Aorta (tissue), 5 donors: Measurements from ENCODE around the gene RPS6KA2. TPM values are rescaled to one million over a fixed set of nuclear protein-coding genes. Genes with fewer than 3 reads are reported as not detected.

ENCODE experiments used
- ATAC-seq: fragments of 200-7000 bp; cut with Tn5 transposase; one replicate; pipeline ENCODE4 v1.9.1; 2022; ENCODE audit warnings: moderate library complexity; ENCODE audit not compliant: low FRiP score
- DNase-seq, 2 donors: peaks; one replicate each; pipeline ENCODE4 v3.0.0-alpha.2; 2020
- H3K27ac ChIP-seq, 2 donors: one replicate each; pipeline ENCODE4 v1.5.1; 2013; ENCODE audit warnings: low read length in 2 of 2, mild to moderate bottlenecking in 2 of 2, moderate library complexity in 2 of 2, control low read depth in 1 of 2, inconsistent platforms in 1 of 2, low read depth in 1 of 2
- H3K27me3 ChIP-seq, 2 donors: one replicate each; pipeline ENCODE4 v1.6.1; 2013; ENCODE audit warnings: control low read depth in 1 of 2, low read length in 1 of 2, mild to moderate bottlenecking in 1 of 2, moderate library complexity in 1 of 2; ENCODE audit not compliant: insufficient read depth in 2 of 2, control insufficient read depth in 1 of 2
- H3K36me3 ChIP-seq, 2 donors: one replicate each; pipeline ENCODE4 v1.6.1; 2013; ENCODE audit warnings: control low read depth in 1 of 2, low read length in 1 of 2, mild to moderate bottlenecking in 1 of 2; ENCODE audit not compliant: insufficient read depth in 2 of 2, control insufficient read depth in 1 of 2
- H3K4me1 ChIP-seq, 2 donors: one replicate each; pipeline ENCODE4 v1.6.1; 2013; ENCODE audit warnings: low read length in 2 of 2, control low read depth in 1 of 2, mild to moderate bottlenecking in 1 of 2, moderate library complexity in 1 of 2; ENCODE audit not compliant: insufficient read depth in 2 of 2, control insufficient read depth in 1 of 2
- H3K4me3 ChIP-seq, 2 donors: one replicate each; pipeline ENCODE4 v1.5.1; 2013; ENCODE audit warnings: low read length in 2 of 2, control low read depth in 1 of 2, mild to moderate bottlenecking in 1 of 2
- H3K9me3 ChIP-seq: one replicate; pipeline ENCODE4 v1.6.1; 2013; ENCODE audit warnings: mild to moderate bottlenecking, low read length; ENCODE audit not compliant: control insufficient read depth
- WGBS, 2 donors: extraction: QIAGEN DNeasy Blood & Tissue Kit; methylation state at CpG; one replicate each; pipeline ENCODE4 v1.1.7; 2013; 5-methylcytosine and 5-hydroxymethylcytosine counted together
- intact Hi-C, 2 donors: fragments of 100-400 bp; cut with DNase I; formaldehyde crosslinking; loops; one replicate each; pipeline versions ENCODE4 v1.14.2 to v1.15.0; 2022
- polyA plus RNA-seq, 2 donors: library from polyadenylated mRNA; stranded (reverse); fragments of 200-250 nt; gene quantifications; one replicate each; pipeline ENCODE4 v1.2.3, GENCODE V29; 2013
- total RNA-seq, 2 donors: library from RNA; stranded (reverse); fragmentation: NEBNext Ultra II Directional; extraction: Animal tissue kit (Norgen Biotek cat#: 25700); gene quantifications; one replicate each; pipeline ENCODE4 v1.2.1, GENCODE V29; 2021
- donor health status: healthy with polysubstance abuse.
- donor health status: Bipolar disorder and iron deficiency.
- donor health status: DM: no; HTN: no; CAD: no.
- donor health status: DM: no; HTN: no; CAD: no.
- donor health status: DM: yes; HTN: yes; CAD: no.

The RPS6KA2 gene
- total and polyA plus RNA-seq, 4 donors = 24.5 to 52.7 (median 37.3) TPM

DNA sequence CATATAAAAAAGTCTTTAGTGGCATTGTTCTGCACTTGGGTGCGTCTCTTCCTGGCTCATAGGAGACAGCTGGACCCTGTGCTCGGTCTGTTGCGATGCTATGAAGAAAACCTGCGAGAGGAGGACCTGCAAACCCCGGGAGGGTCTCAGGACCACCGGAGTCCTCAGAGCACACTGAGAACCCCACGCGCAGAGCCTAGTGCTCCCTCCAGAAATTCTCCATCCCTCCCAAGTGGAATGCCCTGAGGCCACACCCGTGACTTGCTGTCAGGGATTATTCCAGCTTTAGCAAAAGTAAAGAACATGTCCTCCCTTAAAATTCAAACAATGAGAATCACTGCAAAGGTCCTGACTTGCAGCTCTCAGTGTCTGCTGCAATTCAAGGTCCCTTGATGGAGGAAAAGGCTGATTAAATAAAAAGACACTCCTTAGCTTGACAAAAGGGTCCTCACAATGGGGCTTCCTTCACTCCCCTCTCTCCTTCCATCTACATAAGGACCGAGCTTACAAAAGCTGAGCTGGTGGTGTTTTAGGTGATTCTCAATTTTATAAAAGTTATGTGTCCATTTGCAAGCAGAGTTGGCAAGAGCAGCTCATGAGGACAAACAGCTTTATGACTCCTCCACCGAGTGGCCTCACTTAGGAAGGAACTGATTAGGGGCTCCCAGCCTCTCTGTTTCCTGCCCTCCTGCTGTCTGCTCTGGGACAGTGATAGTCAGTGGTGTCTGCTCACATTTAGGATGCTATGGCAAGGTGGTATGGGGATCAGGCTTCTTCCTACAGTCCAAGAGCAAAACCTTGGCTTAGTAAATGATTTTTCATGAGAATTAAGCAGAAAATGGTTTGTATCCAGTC, 137.5 kb downstream of the RPS6KA2 start:
- ATAC-seq (no peak), DNase-seq (no peak)
- Histone ChIP-seq H3K9me3 (no peaks in the 10 kb centered on the region), H3K27ac (no peak overlapping the region), H3K4me1 (no peaks in the 10 kb centered on the region), H3K27me3 (no peaks in the 10 kb centered on the region), H3K4me3 (no peak overlapping the region), H3K36me3 (no peaks in the 10 kb centered on the region)
- WGBS, 2 donors = 94 to 95% methylated on average over 11 of the region's 11 CpGs
- intact Hi-C loops = loop anchor here in 1 of 2 donors (10.0 kb wide), 1 partner anchor 245 kb away; no protein-coding TSS in a partner anchor

- ATAC-seq (no peak), DNase-seq (no peak)
- no peaks in the 10 kb centered on the region for H3K27me3 ChIP-seq
- intact Hi-C loops = no loop called here
- H3K36me3 ChIP-seq = no peaks in the 10 kb centered on the region
- WGBS, 2 donors = 95 to 97% methylated on average over 13 of the region's 13 CpGs
- no peak overlapping the region for H3K27ac ChIP-seq
- H3K4me1 ChIP-seq = no peaks in the 10 kb centered on the region
- no peaks in the 10 kb centered on the region for H3K9me3 ChIP-seq
- no peak overlapping the region for H3K4me3 ChIP-seq
Measured at GRCh38 chr6:166488701-166489100, 138.3 kb downstream of the RPS6KA2 start.

- H3K27me3 ChIP-seq = no peaks in the 10 kb centered on the region
- no peak for ATAC-seq
- H3K36me3 ChIP-seq = no peaks in the 10 kb centered on the region
- intact Hi-C loops = no loop called here
- WGBS, 2 donors = 70 to 74% methylated on average over 15 of the region's 15 CpGs
- peak in 1 of 2 donors; percentile 86 for DNase-seq
- no peak overlapping the region for H3K27ac ChIP-seq
- H3K4me1 ChIP-seq = no peaks in the 10 kb centered on the region
- H3K9me3 ChIP-seq = no peaks in the 10 kb centered on the region
- no peak overlapping the region for H3K4me3 ChIP-seq
Measured at GRCh38 chr6:166488076-166488685, 138.9 kb downstream of the RPS6KA2 start.

DNA sequence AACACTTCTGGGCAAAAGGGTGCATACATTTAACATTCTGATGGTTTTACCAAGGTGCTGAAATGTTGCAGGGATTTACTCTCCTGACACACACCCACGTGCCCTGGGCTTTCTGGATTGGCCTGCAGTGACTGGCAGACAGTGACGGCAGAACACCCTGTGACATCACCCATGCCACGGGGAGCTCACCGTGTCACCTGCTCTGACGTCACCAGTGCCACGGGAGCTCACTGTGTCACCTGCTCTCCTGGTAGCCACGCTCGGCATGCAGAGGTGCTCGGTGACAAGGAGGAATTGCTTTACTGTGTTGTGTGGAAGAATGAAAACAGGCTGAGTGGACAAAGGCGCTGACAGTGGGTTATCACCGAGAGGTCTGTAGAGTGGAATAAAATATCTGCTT, 139.9 kb downstream of the RPS6KA2 start:
- no peaks in the 10 kb centered on the region for H3K36me3 ChIP-seq
- ATAC-seq (no peak), DNase-seq (peak in 1 of 2 donors; percentile 40)
- H3K4me3 ChIP-seq = no peak overlapping the region
- no peaks in the 10 kb centered on the region for H3K4me1 ChIP-seq
- intact Hi-C loops = no loop called here
- WGBS, 2 donors = 96% methylated on average over 11 of the region's 11 CpGs
- no peak overlapping the region for H3K27ac ChIP-seq
- H3K9me3 ChIP-seq = no peaks in the 10 kb centered on the region
- H3K27me3 ChIP-seq = no peaks in the 10 kb centered on the region

DNA sequence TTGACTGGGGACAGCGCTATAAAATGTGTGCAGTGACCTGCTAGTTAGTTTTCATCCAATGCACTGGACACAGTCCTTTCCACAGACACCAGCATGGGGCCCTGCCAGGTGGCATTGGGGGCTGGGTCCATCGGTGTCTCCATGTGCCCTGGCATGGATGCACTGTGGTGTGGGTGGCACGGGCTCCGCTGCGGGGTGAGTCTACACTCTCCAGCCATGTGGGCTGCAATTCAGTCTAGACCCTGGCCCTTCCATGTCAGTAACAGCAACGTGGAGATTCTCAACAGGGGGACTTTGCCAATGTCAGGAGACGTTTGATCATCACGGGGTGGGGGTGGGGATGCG, 140.5 kb downstream of the RPS6KA2 start:
- ATAC-seq (no peak), DNase-seq (peak; percentile 40 to 44)
- Histone ChIP-seq H3K9me3 (no peaks in the 10 kb centered on the region), H3K4me1 (no peaks in the 10 kb centered on the region), H3K27me3 (no peaks in the 10 kb centered on the region), H3K36me3 (no peaks in the 10 kb centered on the region), H3K27ac (no peak overlapping the region), H3K4me3 (no peak overlapping the region)
- intact Hi-C loops = no loop called here
- WGBS, 2 donors = 94 to 96% methylated on average over 9 of the region's 9 CpGs

GRCh38 chr6:166485651-166486535, 141.2 kb downstream of the RPS6KA2 start:
- Histone ChIP-seq H3K27me3 (no peaks in the 10 kb centered on the region), H3K36me3 (no peaks in the 10 kb centered on the region), H3K4me1 (no peaks in the 10 kb centered on the region), H3K9me3 (no peaks in the 10 kb centered on the region), H3K27ac (no peak overlapping the region), H3K4me3 (no peak overlapping the region)
- ATAC-seq (no peak), DNase-seq (peak; percentile 36 to 53)
- intact Hi-C loops = no loop called here
- WGBS, 2 donors = 90 to 91% methylated on average over 20 of the region's 20 CpGs

GRCh38 chr6:166484863-166485262, 142.2 kb downstream of the RPS6KA2 start:
- ATAC-seq = no peak
- no peaks in the 10 kb centered on the region for H3K9me3 ChIP-seq
- peak; percentile 12 to 38 for DNase-seq
- no peak overlapping the region for H3K27ac ChIP-seq
- intact Hi-C loops = no loop called here
- H3K4me1 ChIP-seq = no peaks in the 10 kb centered on the region
- H3K36me3 ChIP-seq = no peaks in the 10 kb centered on the region
- no peak overlapping the region for H3K4me3 ChIP-seq
- 88 to 90% methylated on average over 10 of the region's 10 CpGs for WGBS, 2 donors
- H3K27me3 ChIP-seq = no peaks in the 10 kb centered on the region

DNA sequence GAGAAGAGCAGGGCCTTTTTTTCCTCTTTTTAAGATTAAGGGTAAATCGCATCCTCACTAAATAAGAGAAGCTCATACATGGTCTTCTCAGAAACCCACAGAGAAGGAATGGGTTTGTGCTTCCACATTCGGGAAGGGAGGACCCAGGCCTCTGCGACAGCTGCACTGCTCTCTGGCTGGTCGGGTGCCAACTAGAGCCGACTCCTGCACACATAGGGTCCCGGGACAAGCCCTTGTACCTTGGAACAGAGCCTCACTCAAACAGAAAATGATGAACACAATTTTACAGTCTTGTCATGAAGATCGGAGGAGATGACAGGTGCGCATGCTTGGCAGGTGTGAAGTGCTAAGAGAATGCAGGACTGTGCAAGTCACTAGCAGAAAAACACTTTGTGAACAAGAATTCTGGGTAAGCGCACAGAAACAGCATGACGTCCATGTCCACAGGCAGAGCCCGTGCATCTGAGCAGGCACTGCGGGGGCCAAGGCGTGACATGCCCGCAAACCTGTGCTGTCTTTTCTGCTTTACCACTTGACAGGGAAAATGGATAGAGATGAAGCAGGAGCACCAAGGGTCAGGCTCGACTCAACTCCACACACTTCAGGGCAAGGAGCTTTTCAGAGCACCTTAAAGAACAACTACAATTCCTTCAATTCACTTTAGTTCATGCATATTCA, 143.3 kb downstream of the RPS6KA2 start:
- Histone ChIP-seq H3K4me1 (no peaks in the 10 kb centered on the region), H3K9me3 (no peaks in the 10 kb centered on the region), H3K27me3 (no peaks in the 10 kb centered on the region), H3K27ac (no peak overlapping the region), H3K4me3 (no peak overlapping the region), H3K36me3 (peaks cover 0 to 2% of the 10 kb centered on the region in 2 donors)
- ATAC-seq (no peak), DNase-seq (peak in 1 of 2 donors; percentile 54)
- intact Hi-C loops = no loop called here
- 96 to 97% methylated on average over 15 of the region's 15 CpGs for WGBS, 2 donors
